SK-N-SH treated with all-trans-retinoic acid at 6 μM for 48 hours (cell line): ENCODE results near the gene PSMC3IP.
"Not testable (repeated sequence)": the region's sequence is repeated elsewhere in the genome, so short reads cannot be mapped to it uniquely, and the experiment has no call there.

Source experiments
- ATAC-seq: fragments of 200-7000 bp; cut with Tn5 transposase; 3 replicates; pipeline ENCODE4 v1.9.1; 2020; ENCODE audit warnings: mild to moderate bottlenecking, moderate library complexity
- ARNTL ChIP-seq: fragments of 450-650 bp; formaldehyde crosslinking; IDR thresholded peaks from 2 replicates; pipeline ENCODE4 v1.5.0; 2020; ENCODE audit warnings: low read depth, mild to moderate bottlenecking, moderate library complexity, borderline replicate concordance
- BACH2 ChIP-seq: fragments of 250-450 bp; sonication (Bioruptor Pico); IDR thresholded peaks from 2 replicates; pipeline ENCODE4 v1.9.0; 2021; ENCODE audit warnings: mild to moderate bottlenecking, borderline replicate concordance
- CREB5 ChIP-seq: fragments of 250-450 bp; sonication (Bioruptor Pico); IDR thresholded peaks from 2 replicates; pipeline ENCODE4 v1.5.1; 2020; ENCODE audit warnings: low read depth, mild to moderate bottlenecking, moderate library complexity
- CSDC2 ChIP-seq: fragments of 250-450 bp; sonication (Bioruptor Pico); IDR thresholded peaks from 2 replicates; pipeline ENCODE4 v1.5.0; 2020; ENCODE audit warnings: mild to moderate bottlenecking, moderate library complexity
- CSRNP3 ChIP-seq: fragments of 250-450 bp; sonication (Bioruptor Pico); IDR thresholded peaks from 2 replicates; pipeline ENCODE4 v1.5.1; 2021; ENCODE audit warnings: mild to moderate bottlenecking, moderate library complexity
- ESRRG ChIP-seq: fragments of 250-450 bp; sonication (Bioruptor Pico); IDR thresholded peaks from 2 replicates; pipeline ENCODE4 v1.6.1; 2021; ENCODE audit warnings: mild to moderate bottlenecking
- GLIS3 ChIP-seq: fragments of 250-450 bp; sonication (Bioruptor Pico); IDR thresholded peaks from 2 replicates; pipeline ENCODE4 v1.5.0; 2020; ENCODE audit warnings: mild to moderate bottlenecking, moderate library complexity
- ISL1 ChIP-seq: fragments of 250-450 bp; sonication (Bioruptor Pico); IDR thresholded peaks from 2 replicates; pipeline ENCODE4 v2.1.2; 2022; ENCODE audit warnings: mild to moderate bottlenecking, moderate library complexity
- PATZ1 ChIP-seq: fragments of 250-450 bp; sonication (Bioruptor Pico); IDR thresholded peaks from 2 replicates; pipeline ENCODE4 v1.8.0; 2020; ENCODE audit warnings: mild to moderate bottlenecking, moderate library complexity, borderline replicate concordance
- POU6F1 ChIP-seq: fragments of 250-450 bp; sonication (Bioruptor Pico); IDR thresholded peaks from 2 replicates; pipeline ENCODE4 v1.8.0; 2021; ENCODE audit warnings: low read depth, mild to moderate bottlenecking, moderate library complexity, borderline replicate concordance
- PPARA ChIP-seq: fragments of 250-450 bp; sonication (Bioruptor Pico); IDR thresholded peaks from 2 replicates; pipeline ENCODE4 v1.5.0; 2020; ENCODE audit warnings: mild to moderate bottlenecking, borderline replicate concordance
- RARB ChIP-seq: fragments of 250-450 bp; sonication (Bioruptor Pico); IDR thresholded peaks from 2 replicates; pipeline ENCODE4 v1.8.0; 2021; ENCODE audit warnings: mild to moderate bottlenecking, moderate library complexity
- SNAI2 ChIP-seq: fragments of 250-450 bp; sonication (Bioruptor Pico); IDR thresholded peaks from 2 replicates; pipeline ENCODE4 v1.5.0; 2020; ENCODE audit warnings: mild to moderate bottlenecking, moderate library complexity
- TCF4 ChIP-seq: fragments of 250-450 bp; sonication (Bioruptor Pico); IDR thresholded peaks from 2 replicates; pipeline ENCODE4 v1.8.0; 2021; ENCODE audit warnings: mild to moderate bottlenecking, moderate library complexity, borderline replicate concordance
- TSHZ2 ChIP-seq: fragments of 250-450 bp; sonication (Bioruptor Pico); IDR thresholded peaks from 2 replicates; pipeline ENCODE4 v1.5.0; 2020; ENCODE audit warnings: mild to moderate bottlenecking, moderate library complexity
- ZC3H10 ChIP-seq: fragments of 250-450 bp; sonication (Bioruptor Pico); IDR thresholded peaks from 2 replicates; pipeline ENCODE4 v1.5.1; 2021; ENCODE audit warnings: mild to moderate bottlenecking, moderate library complexity
- ZFP3 ChIP-seq: fragments of 250-450 bp; sonication (Bioruptor Pico); IDR thresholded peaks from 2 replicates; pipeline ENCODE4 v1.5.0; 2020; ENCODE audit warnings: mild to moderate bottlenecking, moderate library complexity
- ZFP30 ChIP-seq: fragments of 450-650 bp; formaldehyde crosslinking; IDR thresholded peaks from 2 replicates; pipeline ENCODE4 v1.5.0; 2022; ENCODE audit warnings: mild to moderate bottlenecking, moderate library complexity
- ZNF565 ChIP-seq: fragments of 450-650 bp; formaldehyde crosslinking; conservative IDR thresholded peaks from 2 replicates; pipeline ENCODE4 v1.5.0; 2020; ENCODE audit warnings: low read depth, mild to moderate bottlenecking, moderate library complexity
- ZNF70 ChIP-seq: fragments of 450-650 bp; formaldehyde crosslinking; IDR thresholded peaks from 2 replicates; pipeline ENCODE4 v1.5.0; 2020; ENCODE audit warnings: mild to moderate bottlenecking, moderate library complexity
- ZNF8 ChIP-seq: fragments of 450-650 bp; formaldehyde crosslinking; IDR thresholded peaks from 2 replicates; pipeline ENCODE4 v1.5.0; 2020; ENCODE audit warnings: mild to moderate bottlenecking, moderate library complexity

Gene PSMC3IP

GRCh38 chr17:42577532-42578281 is at the start of gene PSMC3IP:
TSS of gene PSMC3IP (minus strand) at chr17:42577729. CDS start at chr17:42577686, 43 bp downstream.
- no peak for TF ChIP-seq PATZ1 (CRISPR knock-in tag)
- no peak for TF ChIP-seq ESRRG (CRISPR knock-in tag)
- no peak for TF ChIP-seq CREB5 (CRISPR knock-in tag)
- TF ChIP-seq TSHZ2 (CRISPR knock-in tag): no peak
- no peak for TF ChIP-seq ZC3H10 (CRISPR knock-in tag)
- no peak for TF ChIP-seq PPARA
- TF ChIP-seq TCF4 (CRISPR knock-in tag): no peak
- no peak for TF ChIP-seq SNAI2 (CRISPR knock-in tag)
- no peak for TF ChIP-seq ARNTL (CRISPR knock-in tag)
- no peak for TF ChIP-seq ZNF565 (CRISPR knock-in tag)
- no peak for TF ChIP-seq ZNF8 (CRISPR knock-in tag)
- TF ChIP-seq ISL1 (CRISPR knock-in tag): no peak
- no peak for TF ChIP-seq ZFP3
- TF ChIP-seq GLIS3 (CRISPR knock-in tag): no peak
- no peak for TF ChIP-seq RARB
- peak; percentile 92 for ATAC-seq

- TF ChIP-seq ZFP3 (no peak), CSDC2 (CRISPR knock-in tag) (no peak), ZNF70 (CRISPR knock-in tag) (no peak), ZNF565 (CRISPR knock-in tag) (no peak), ARNTL (CRISPR knock-in tag) (no peak), POU6F1 (CRISPR knock-in tag) (no peak), ZFP30 (CRISPR knock-in tag) (no peak)
- ATAC-seq: peak; percentile 21; the same call in 1 of the 3 replicates
Measured at GRCh38 chr17:42623732-42624596, 46.4 kb upstream of the PSMC3IP start.

- ATAC-seq: no peak
- TF ChIP-seq ZNF70 (CRISPR knock-in tag) (no peak), CSRNP3 (CRISPR knock-in tag) (no peak), BACH2 (no peak), RARB (no peak), CSDC2 (CRISPR knock-in tag) (no peak), PATZ1 (CRISPR knock-in tag) (no peak), ZFP3 (no peak), CREB5 (CRISPR knock-in tag) (no peak), PPARA (no peak), ZC3H10 (CRISPR knock-in tag) (no peak), ISL1 (CRISPR knock-in tag) (no peak), ESRRG (CRISPR knock-in tag) (no peak), ZFP30 (CRISPR knock-in tag) (no peak)
Measured at GRCh38 chr17:42623271-42623670, 45.7 kb upstream of the PSMC3IP start.

- ATAC-seq: not testable (repeated sequence)
Measured at GRCh38 chr17:42621987-42622386, 44.5 kb upstream of the PSMC3IP start.
